GM21786 (cell line): ENCODE data around the gene NOL6.
"Not testable (repeated sequence)": the region's sequence is repeated elsewhere in the genome, so short reads cannot be mapped to it uniquely, and the experiment has no call there.

Experiments used
- ATAC-seq: cut with Tn5 transposase; IDR thresholded peaks from one replicate; pipeline ENCODE4 v1.9.1; 2021; ENCODE audit not compliant: unreplicated experiment

The NOL6 gene

GRCh38 chr9:33434317-33435105, 39.2 kb downstream of the NOL6 start:
- ATAC-seq: no peak

- ATAC-seq: no peak
Measured at GRCh38 chr9:33433871-33434270, 39.9 kb downstream of the NOL6 start.

- ATAC-seq: no peak
Measured at GRCh38 chr9:33431420-33431819, 42.3 kb downstream of the NOL6 start.

GRCh38 chr9:33430942-33431341, 42.8 kb downstream of the NOL6 start:
- no peak for ATAC-seq

- no peak for ATAC-seq
Measured at GRCh38 chr9:33429256-33429985, 44.3 kb downstream of the NOL6 start.

GRCh38 chr9:33426843-33427293, 46.9 kb downstream of the NOL6 start:
- no peak for ATAC-seq

- no peak for ATAC-seq
Measured at GRCh38 chr9:33425128-33425533, 48.6 kb downstream of the NOL6 start.

- ATAC-seq: not testable (repeated sequence)
Measured at GRCh38 chr9:33424492-33424891, 49.2 kb downstream of the NOL6 start.

GRCh38 chr9:33424043-33424442, 49.7 kb downstream of the NOL6 start:
- ATAC-seq: not testable (repeated sequence)

GRCh38 chr9:33419708-33420303, 53.9 kb downstream of the NOL6 start:
- no peak for ATAC-seq

- no peak for ATAC-seq
Measured at GRCh38 chr9:33418090-33418489, 55.6 kb downstream of the NOL6 start.

- ATAC-seq: no peak
Measured at GRCh38 chr9:33416996-33417395, 56.7 kb downstream of the NOL6 start.

- ATAC-seq: peak; percentile 55
Measured at GRCh38 chr9:33415501-33416038, 58.2 kb downstream of the NOL6 start.

- ATAC-seq: no peak
Measured at GRCh38 chr9:33414889-33415500, 58.7 kb downstream of the NOL6 start.

GRCh38 chr9:33414268-33414667, 59.5 kb downstream of the NOL6 start:
- no peak for ATAC-seq
